Mononuclear cell (primary cell): ENCODE measurements around the gene DZIP1L. TPM values are rescaled to one million over a fixed set of nuclear protein-coding genes. Genes with fewer than 3 reads are reported as not detected.

Source experiments
- H3K27me3 ChIP-seq: 2 replicates; pipeline ENCODE4 v1.6.0; 2011; ENCODE audit warnings: low read length, control low read depth; ENCODE audit not compliant: insufficient read depth
- H3K4me1 ChIP-seq: 2 replicates; pipeline ENCODE4 v1.5.1; 2011; ENCODE audit warnings: mild to moderate bottlenecking, low read length, control low read depth; ENCODE audit not compliant: insufficient read depth
- H3K4me3 ChIP-seq: 2 replicates; pipeline ENCODE4 v1.5.1; 2011; ENCODE audit warnings: mild to moderate bottlenecking, low read length, moderate library complexity
- H3K9me3 ChIP-seq: 2 replicates; pipeline ENCODE4 v1.5.1; 2011; ENCODE audit warnings: low read depth, mild to moderate bottlenecking, control low read depth, low read length
- total RNA-seq: library from RNA; depleted of rRNA; stranded (reverse); fragments of >200 nt; gene quantifications from one replicate; pipeline ENCODE4 v1.2.3, GENCODE V29; 2012

Gene DZIP1L
- total RNA-seq, 1 donor: 0.21 TPM

- no peaks in the 10 kb centered on the region for H3K4me1 ChIP-seq
- H3K9me3 ChIP-seq: no peaks in the 10 kb centered on the region
- H3K27me3 ChIP-seq: no peaks in the 10 kb centered on the region
- no peak overlapping the region for H3K4me3 ChIP-seq
Measured at GRCh38 chr3:138042043-138042442, 73.4 kb downstream of the DZIP1L start.

GRCh38 chr3:138038725-138039462, 76.5 kb downstream of the DZIP1L start:
- H3K4me3 ChIP-seq: no peak overlapping the region

GRCh38 chr3:138036572-138036971, 78.8 kb downstream of the DZIP1L start:
- no peak overlapping the region for H3K4me3 ChIP-seq
- H3K9me3 ChIP-seq: no peaks in the 10 kb centered on the region
- H3K27me3 ChIP-seq: no peaks in the 10 kb centered on the region
- no peaks in the 10 kb centered on the region for H3K4me1 ChIP-seq

More at GRCh38 chr3:138038725-138039462, 76.5 kb downstream of the DZIP1L start:
- Histone ChIP-seq H3K4me1 (no peaks in the 10 kb centered on the region), H3K27me3 (no peaks in the 10 kb centered on the region), H3K9me3 (no peaks in the 10 kb centered on the region)

GRCh38 chr3:138034918-138035317, 80.5 kb downstream of the DZIP1L start:
- H3K4me1 ChIP-seq: no peaks in the 10 kb centered on the region

GRCh38 chr3:138033202-138033691, 82.2 kb downstream of the DZIP1L start:
- Histone ChIP-seq H3K4me3 (no peak overlapping the region), H3K9me3 (no peaks in the 10 kb centered on the region), H3K27me3 (no peaks in the 10 kb centered on the region), H3K4me1 (no peaks in the 10 kb centered on the region)

More at GRCh38 chr3:138034918-138035317, 80.5 kb downstream of the DZIP1L start:
- Histone ChIP-seq H3K27me3 (no peaks in the 10 kb centered on the region), H3K4me3 (no peak overlapping the region), H3K9me3 (no peaks in the 10 kb centered on the region)

GRCh38 chr3:138032567-138032966, 82.8 kb downstream of the DZIP1L start:
- H3K4me3 ChIP-seq: no peak overlapping the region
- no peaks in the 10 kb centered on the region for H3K27me3 ChIP-seq
- H3K4me1 ChIP-seq: no peaks in the 10 kb centered on the region
- no peaks in the 10 kb centered on the region for H3K9me3 ChIP-seq

- H3K9me3 ChIP-seq: no peaks in the 10 kb centered on the region
- H3K4me1 ChIP-seq: no peaks in the 10 kb centered on the region
- no peak overlapping the region for H3K4me3 ChIP-seq
- no peaks in the 10 kb centered on the region for H3K27me3 ChIP-seq
Measured at GRCh38 chr3:138031536-138031935, 83.9 kb downstream of the DZIP1L start.

GRCh38 chr3:138030734-138031280, 84.6 kb downstream of the DZIP1L start:
- H3K9me3 ChIP-seq: no peaks in the 10 kb centered on the region
- no peaks in the 10 kb centered on the region for H3K4me1 ChIP-seq
- no peaks in the 10 kb centered on the region for H3K27me3 ChIP-seq
- H3K4me3 ChIP-seq: no peak overlapping the region

GRCh38 chr3:138027821-138028220, 87.6 kb downstream of the DZIP1L start:
- Histone ChIP-seq H3K9me3 (no peaks in the 10 kb centered on the region), H3K27me3 (no peaks in the 10 kb centered on the region), H3K4me3 (no peak overlapping the region), H3K4me1 (no peaks in the 10 kb centered on the region)

GRCh38 chr3:138025553-138025952, 89.9 kb downstream of the DZIP1L start:
- no peaks in the 10 kb centered on the region for H3K27me3 ChIP-seq
- no peaks in the 10 kb centered on the region for H3K9me3 ChIP-seq
- no peak overlapping the region for H3K4me3 ChIP-seq
- H3K4me1 ChIP-seq: no peaks in the 10 kb centered on the region

GRCh38 chr3:138023754-138024153, 91.7 kb downstream of the DZIP1L start:
- Histone ChIP-seq H3K4me1 (no peaks in the 10 kb centered on the region), H3K4me3 (no peak overlapping the region), H3K27me3 (no peaks in the 10 kb centered on the region), H3K9me3 (no peaks in the 10 kb centered on the region)

GRCh38 chr3:138019281-138020069, 95.9 kb downstream of the DZIP1L start:
- Histone ChIP-seq H3K27me3 (no peaks in the 10 kb centered on the region), H3K4me3 (no peak overlapping the region), H3K4me1 (no peaks in the 10 kb centered on the region), H3K9me3 (no peaks in the 10 kb centered on the region)

- Histone ChIP-seq H3K9me3 (no peaks in the 10 kb centered on the region), H3K4me3 (no peak overlapping the region)
Measured at GRCh38 chr3:138016065-138016464, 99.3 kb downstream of the DZIP1L start.

GRCh38 chr3:138012526-138012925, 102.9 kb downstream of the DZIP1L start:
- no peaks in the 10 kb centered on the region for H3K4me1 ChIP-seq
- no peaks in the 10 kb centered on the region for H3K9me3 ChIP-seq
- H3K27me3 ChIP-seq: no peaks in the 10 kb centered on the region
- no peak overlapping the region for H3K4me3 ChIP-seq

More at GRCh38 chr3:138016065-138016464, 99.3 kb downstream of the DZIP1L start:
- H3K4me1 ChIP-seq: no peaks in the 10 kb centered on the region
- H3K27me3 ChIP-seq: no peaks in the 10 kb centered on the region
